Brain pericyte (primary cell): ENCODE measurements around the gene CUX1.
"Not testable (repeated sequence)": the region's sequence is repeated elsewhere in the genome, so short reads cannot be mapped to it uniquely, and the experiment has no call there.

Source experiments
- DNase-seq: peaks from one replicate; pipeline ENCODE4 v3.0.0-alpha.2; 2012; ENCODE audit warnings: low read depth, low spot score

CUX1 gene

DNA sequence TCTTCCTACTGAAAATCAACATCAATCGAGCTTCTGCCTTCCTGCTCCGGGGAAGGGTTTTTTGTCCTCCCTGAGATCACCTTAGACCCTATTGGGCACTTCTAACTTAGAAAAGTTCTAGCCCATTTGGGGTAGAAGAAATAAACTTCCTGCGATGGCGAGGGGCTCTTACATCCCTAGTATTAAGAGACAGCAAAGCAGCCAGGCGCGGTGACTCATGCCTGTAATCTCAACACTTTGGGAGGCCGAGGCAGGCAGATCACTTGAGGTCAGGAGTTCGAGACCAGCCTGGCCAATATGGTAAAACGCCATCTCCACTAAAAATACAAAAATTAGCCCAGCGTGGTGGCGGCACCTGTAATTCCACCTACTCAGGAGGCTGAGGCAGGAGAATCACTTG lies 507.7 kb downstream of the CUX1 start:
- not testable (repeated sequence) for DNase-seq

DNA sequence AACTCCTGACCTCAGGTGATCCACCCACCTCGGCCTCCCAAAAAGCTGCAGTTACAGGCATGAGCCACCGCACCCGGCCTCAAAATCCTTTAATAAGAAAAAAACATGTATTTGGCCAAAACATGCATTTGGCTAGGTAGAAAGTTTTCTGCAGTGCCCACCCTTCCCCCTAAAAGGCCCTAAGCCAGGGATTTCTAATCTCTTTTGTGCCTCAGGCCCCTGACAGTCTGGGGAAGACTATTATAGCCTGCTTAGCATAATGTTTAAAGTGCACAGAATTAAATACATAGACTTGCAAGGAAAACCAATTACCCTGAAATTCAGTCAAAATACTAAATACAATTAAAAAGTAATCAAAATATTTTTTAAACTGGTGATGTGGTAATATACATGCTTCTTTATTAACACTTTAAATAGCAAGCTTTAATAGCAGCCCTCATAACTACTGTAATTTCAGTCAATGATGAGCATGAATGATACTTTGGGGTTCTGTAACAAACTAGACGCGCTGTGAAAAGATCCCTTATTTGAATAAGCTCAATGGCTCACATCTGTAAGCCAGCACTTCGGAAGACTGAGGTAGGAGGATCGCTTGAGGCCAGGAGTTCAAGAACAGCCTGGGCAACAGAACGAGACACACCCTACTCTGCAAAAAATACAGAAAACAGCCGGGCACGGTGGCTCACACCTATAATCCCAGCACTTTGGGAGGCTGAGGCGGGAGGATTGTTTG lies 508.9 kb downstream of the CUX1 start:
- DNase-seq, result no peak

- not testable (repeated sequence) for DNase-seq
Observed at GRCh38 chr7:102327183-102327582, 509.8 kb downstream of the CUX1 start.

DNA sequence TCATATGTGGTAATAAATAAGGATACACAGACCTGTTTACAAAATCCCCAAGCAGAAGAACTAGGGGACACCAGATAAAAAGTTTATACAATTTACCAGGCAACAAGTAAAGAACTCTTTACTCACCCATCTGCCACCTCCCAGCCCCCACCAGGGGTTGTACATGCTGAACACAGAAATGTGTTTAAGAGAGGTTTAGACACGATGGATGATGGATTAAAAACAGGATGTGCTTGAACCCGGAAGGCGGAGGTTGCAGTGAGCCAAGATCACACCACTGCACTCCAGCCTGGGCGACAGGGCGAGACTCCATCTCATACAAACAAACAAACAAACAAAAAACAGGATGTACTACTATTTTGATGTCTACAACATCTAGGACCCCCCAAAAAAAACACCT lies 511.4 kb downstream of the CUX1 start:
- DNase-seq, result not testable (repeated sequence)

DNA sequence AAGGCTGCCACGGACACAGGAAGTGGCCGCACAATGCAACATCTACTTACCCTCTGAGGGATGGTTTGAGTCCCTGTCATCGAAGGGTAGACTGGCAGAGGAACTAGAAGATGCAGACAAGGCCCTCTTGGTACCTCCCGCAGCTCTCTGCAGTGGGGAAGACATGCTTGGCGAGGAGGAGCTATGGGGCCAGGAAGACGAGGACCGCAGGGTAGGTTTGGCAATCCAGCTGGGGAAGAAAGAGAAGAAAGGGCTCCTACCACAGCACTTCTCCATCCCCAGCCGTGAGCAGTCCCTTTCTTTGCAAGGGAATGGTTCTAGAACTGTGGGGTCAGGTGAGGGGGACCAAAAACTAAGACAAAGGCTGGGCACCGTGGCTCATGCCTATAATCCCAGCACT lies 511.9 kb downstream of the CUX1 start:
- DNase-seq, result not testable (repeated sequence)

DNA sequence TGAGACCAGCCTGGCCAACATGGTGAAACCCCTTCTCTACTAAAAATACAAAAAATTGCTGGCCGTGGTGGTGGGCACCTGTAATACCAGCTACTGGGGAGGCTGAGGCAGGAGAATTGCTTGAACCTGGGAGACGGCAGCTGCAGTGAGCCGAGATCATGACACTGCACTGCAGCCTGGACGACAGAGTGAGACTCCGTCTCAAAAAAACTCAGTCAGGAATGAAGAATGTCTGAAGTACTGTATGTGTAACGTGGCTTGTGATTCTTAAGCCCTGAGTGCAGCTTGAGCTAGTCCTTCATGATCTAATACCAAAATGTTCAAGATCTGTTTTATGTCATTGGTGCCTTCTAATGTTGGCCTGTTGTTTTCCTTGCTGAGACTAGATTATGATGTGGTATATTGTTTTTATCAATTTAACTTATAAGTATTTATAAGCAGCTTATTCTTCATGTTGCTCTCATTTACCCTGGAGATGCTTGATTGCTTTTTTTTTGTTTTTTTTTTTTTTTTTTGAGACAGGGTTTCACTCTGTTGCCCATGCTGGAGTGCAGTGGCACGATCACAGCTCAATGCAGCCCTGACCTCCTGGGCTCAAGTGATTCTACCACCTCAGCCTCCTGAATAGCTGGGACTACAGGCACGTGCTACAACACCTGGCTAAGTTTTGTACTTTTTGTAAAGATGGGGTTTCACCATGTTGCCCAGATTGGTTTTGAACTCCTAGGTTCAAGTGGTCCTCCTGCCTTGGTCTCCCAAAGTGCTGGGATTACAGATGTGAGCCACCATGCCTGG lies 513.4 kb downstream of the CUX1 start:
- DNase-seq, result not testable (repeated sequence)
